K562 treated with DMSO at 1 percent for 24 hours (cell line): ENCODE results near the gene PYCR2. TPM values are rescaled to one million over a fixed set of nuclear protein-coding genes. Genes with fewer than 3 reads are reported as not detected.

Experiments
- total RNA-seq: library from RNA; unstranded; fragments of 300-600 nt; gene quantifications from 2 replicates; pipeline ENCODE4 v1.2.3, GENCODE V29; 2022; ENCODE audit warnings: low read depth; ENCODE audit not compliant: insufficient read depth

The PYCR2 gene
- total RNA-seq, result 230 and 244 TPM in 2 replicates

GRCh38 chr1:225923692-225924555, at the start of gene PYCR2:
Gene PYCR2, minus strand, starts transcription at chr1:225924250. Its CDS starts 140 bp downstream, at chr1:225924110.

GRCh38 chr1:225941187-225941941, 17.3 kb upstream of the PYCR2 start, which contains the start of gene LEFTY2:
Gene LEFTY2, minus strand, starts transcription at chr1:225941220. Its CDS starts 80 bp downstream, at chr1:225941140.

GRCh38 chr1:225888898-225889601, 35.0 kb downstream of the PYCR2 start, which contains the start of gene LEFTY1:
Gene LEFTY1, minus strand, starts transcription at chr1:225889146. Its CDS starts 80 bp downstream, at chr1:225889066.

GRCh38 chr1:225881959-225882693, 41.9 kb downstream of the PYCR2 start, which contains the start of gene TMEM63A:
Gene TMEM63A, minus strand, starts transcription at chr1:225882380. Its CDS starts 4,800 bp downstream, at chr1:225877580.

Other genes with a start within 250 kb of the PYCR2 start
- 198 and 224 TPM in 2 replicates for gene SRP9, start 146.4 kb downstream of the PYCR2 start, total RNA-seq
- gene EPHX1, start 114.1 kb downstream of the PYCR2 start, total RNA-seq, result 68.7 and 75.5 TPM in 2 replicates
- 33.8 and 34.2 TPM in 2 replicates for gene TMEM63A, start 41.9 kb downstream of the PYCR2 start, total RNA-seq
- not detected in 2 replicates for gene LEFTY1, start 35.1 kb downstream of the PYCR2 start, total RNA-seq
- gene LEFTY2, start 17.0 kb upstream of the PYCR2 start, total RNA-seq, result 3.6 and 4.0 TPM in 2 replicates
- 12.3 and 16.1 TPM in 2 replicates for gene SDE2, start 75.1 kb upstream of the PYCR2 start, total RNA-seq
- 593 and 654 TPM in 2 replicates for gene H3-3A, start 138.5 kb upstream of the PYCR2 start, total RNA-seq